MCF 10A (cell line): Measurements from ENCODE around the gene GP5. TPM values are rescaled to one million over a fixed set of nuclear protein-coding genes. Genes with fewer than 3 reads are reported as not detected.

Experiments
- BruUV-seq: library from RNA; stranded (reverse); fragments of 400-500 nt; replicated peaks from 2 replicates; lab custom pipeline; 2021; lab: Mats Ljungman, UMichigan
- CTCF ChIA-PET: fragments of 300-600 bp; sonication (Branson Sonifier 250); formaldehyde crosslinking; extraction: SDS; loops from one replicate; lab custom pipeline; 2021; ENCODE audit warnings: antibody characterized with exemption, inconsistent platforms; lab: Yijun Ruan, JAX
- POLR2A ChIA-PET: fragments of 300-600, 350-650 bp; sonication (Branson Sonifier 250); formaldehyde crosslinking; extraction: SDS; loops from one replicate; lab custom pipeline; 2020; ENCODE audit warnings: antibody characterized with exemption, inconsistent platforms; lab: Yijun Ruan, JAX
- DNase-seq: peaks from one replicate; pipeline ENCODE4 v3.0.0-alpha.2; 2018; ENCODE audit not compliant: unreplicated experiment
- H3K27ac Mint-ChIP-seq: one replicate; pipeline ENCODE4 v1.8.0; 2022; ENCODE audit warnings: mild to moderate bottlenecking, low read depth, mixed read lengths; ENCODE audit not compliant: unreplicated experiment
- H3K27me3 Mint-ChIP-seq: one replicate; pipeline ENCODE4 v1.8.0; 2022; ENCODE audit warnings: mixed read lengths; ENCODE audit not compliant: insufficient read depth, unreplicated experiment
- H3K36me3 Mint-ChIP-seq: one replicate; pipeline ENCODE4 v1.8.0; 2022; ENCODE audit warnings: mild to moderate bottlenecking, moderate library complexity, mixed read lengths; ENCODE audit not compliant: insufficient read depth, unreplicated experiment
- H3K4me1 Mint-ChIP-seq: one replicate; pipeline ENCODE4 v1.8.0; 2022; ENCODE audit warnings: mixed read lengths; ENCODE audit not compliant: insufficient read depth, unreplicated experiment
- H3K4me3 Mint-ChIP-seq: one replicate; pipeline ENCODE4 v1.8.0; 2022; ENCODE audit warnings: mild to moderate bottlenecking, moderate library complexity, mixed read lengths; ENCODE audit not compliant: unreplicated experiment
- H3K9me3 Mint-ChIP-seq: one replicate; pipeline ENCODE4 v1.8.0; 2022; ENCODE audit warnings: mixed read lengths; ENCODE audit not compliant: unreplicated experiment
- CTCF ChIP-seq: fragments of 200-600 bp; IDR thresholded peaks from one replicate; pipeline ENCODE4 v1.8.0; 2022; ENCODE audit warnings: antibody characterized with exemption, mild to moderate bottlenecking; ENCODE audit not compliant: unreplicated experiment
- intact Hi-C: fragments of 100-400 bp; cut with micrococcal nuclease; formaldehyde crosslinking; loops from 2 replicates; pipeline ENCODE4 v1.14.1; 2022
- total RNA-seq: library from RNA; stranded (reverse); gene quantifications from 2 replicates; pipeline ENCODE4 v1.2.3, GENCODE V29; 2022

Gene GP5
- total RNA-seq, 1 experiment from 2014 or later, result not detected

GRCh38 chr3:194439881-194440550, 41.0 kb upstream of the GP5 start:
- no peak overlapping the region for H3K4me3 Mint-ChIP-seq

GRCh38 chr3:194434503-194434902, 35.4 kb upstream of the GP5 start:
- H3K27me3 Mint-ChIP-seq, result no peaks in the 10 kb centered on the region
- no peak overlapping the region for H3K27ac Mint-ChIP-seq
- H3K9me3 Mint-ChIP-seq, result no peaks in the 10 kb centered on the region
- no TSS peak for BruUV-seq
- no peak overlapping the region for H3K4me3 Mint-ChIP-seq
- no peak for DNase-seq
- ChIA-PET POLR2A (interaction anchor here (0.7 kb wide), 1 partner anchor 1855 kb away, joined by 3 read pairs; no protein-coding TSS in a partner anchor), CTCF (no interaction called here)
- no peaks in the 10 kb centered on the region for H3K4me1 Mint-ChIP-seq
- intact Hi-C loops, result no loop called here
- no peak for TF ChIP-seq CTCF
- H3K36me3 Mint-ChIP-seq, result peaks cover 88% of the 10 kb centered on the region

More at GRCh38 chr3:194439881-194440550, 41.0 kb upstream of the GP5 start:
- POLR2A ChIA-PET, result interaction anchor here (0.5 to 0.6 kb wide), 3 partner anchors 17 to 1817 kb away, joined by 3 read pairs; no protein-coding TSS in a partner anchor
- Mint-ChIP-seq H3K27me3 (no peaks in the 10 kb centered on the region), H3K36me3 (peaks cover 88% of the 10 kb centered on the region), H3K4me1 (no peaks in the 10 kb centered on the region), H3K9me3 (no peaks in the 10 kb centered on the region), H3K27ac (peak overlapping the region; percentile 73)
- no peak for TF ChIP-seq CTCF
- no TSS peak for BruUV-seq
- DNase-seq, result no peak
- intact Hi-C loops, result no loop called here
- CTCF ChIA-PET, result interaction anchor here (1.0 kb wide), 1 partner anchor 9 kb away, joined by 3 read pairs; no protein-coding TSS in a partner anchor

- POLR2A ChIA-PET, result no interaction called here
Observed at GRCh38 chr3:194431554-194431953, 32.5 kb upstream of the GP5 start.

More at GRCh38 chr3:194431554-194431953, 32.5 kb upstream of the GP5 start:
- Mint-ChIP-seq H3K4me3 (no peak overlapping the region), H3K27ac (no peak overlapping the region), H3K4me1 (no peaks in the 10 kb centered on the region), H3K9me3 (no peaks in the 10 kb centered on the region), H3K27me3 (no peaks in the 10 kb centered on the region), H3K36me3 (peaks cover 89% of the 10 kb centered on the region)
- no peak for TF ChIP-seq CTCF
- no peak for DNase-seq
- CTCF ChIA-PET, result interaction anchor here (0.6 to 1.0 kb wide), 2 partner anchors 8 to 100 kb away, joined by 3 read pairs; no protein-coding TSS in a partner anchor
- no TSS peak for BruUV-seq
- intact Hi-C loops, result no loop called here
